ENCODE data around the gene ARHGEF37.
A peak's percentile ranks its signal among the peaks of the same experiment; 100 is the strongest.

The ARHGEF37 gene

DNA sequence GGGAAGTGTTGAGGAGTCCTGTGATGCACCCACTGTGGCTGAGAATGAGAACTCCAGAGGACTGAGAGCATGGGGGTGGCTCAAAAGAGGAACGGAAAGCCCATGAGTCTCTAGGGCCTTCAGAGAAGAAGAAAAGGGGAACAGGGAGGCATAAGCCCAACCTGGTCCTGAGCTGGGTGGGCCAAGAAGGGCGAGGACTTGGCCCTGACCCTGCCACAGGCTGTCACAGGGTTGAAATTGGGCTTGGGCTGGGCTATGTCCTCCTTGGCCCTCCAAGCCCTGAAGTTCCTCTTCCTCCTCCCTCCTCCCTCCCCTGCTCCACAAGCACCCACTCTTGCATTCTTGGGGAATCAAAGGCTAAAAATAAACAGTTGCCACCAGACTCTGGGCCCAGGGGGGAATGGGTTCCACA lies 99.5 kb downstream of the ARHGEF37 start:
- DNase-seq = peak; percentile 74

DNA sequence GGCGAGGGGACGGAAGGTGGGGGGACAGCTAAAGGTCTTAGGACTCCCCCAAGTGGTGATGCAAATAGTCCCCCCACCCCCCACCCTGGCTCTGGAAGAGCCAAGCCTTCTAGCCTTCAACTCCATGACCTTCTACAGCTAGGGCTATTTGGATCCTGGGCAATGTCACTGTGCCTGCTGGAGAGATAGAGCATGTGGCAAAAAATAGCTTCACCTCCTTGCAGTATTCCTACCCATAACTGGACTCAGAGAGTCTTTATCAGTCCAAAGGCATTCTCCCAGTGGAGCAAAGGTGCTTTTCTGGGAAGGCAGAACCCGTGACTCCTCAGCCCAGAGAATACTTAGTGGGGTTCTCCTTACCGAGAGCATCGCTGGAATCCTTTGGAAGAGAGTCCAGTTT lies 100.0 kb downstream of the ARHGEF37 start:
- no peak for DNase-seq

DNA sequence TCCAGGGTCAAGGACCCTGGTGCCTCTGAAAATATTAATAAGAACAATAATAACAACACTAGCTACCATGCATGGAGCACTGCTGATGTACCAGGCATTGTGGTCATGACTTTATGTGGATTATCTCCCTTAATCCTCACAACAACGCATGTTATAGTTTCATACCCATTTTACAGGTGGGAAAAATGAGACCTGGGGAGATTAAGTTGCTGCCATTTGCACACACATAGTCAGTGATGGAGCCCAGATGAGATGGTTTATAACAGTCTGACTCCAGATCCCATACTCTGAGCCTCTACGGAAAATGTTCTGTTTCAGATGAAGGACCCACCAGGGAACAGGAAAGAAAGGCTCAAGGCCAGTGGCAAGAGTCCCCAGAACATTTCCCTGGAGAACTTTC lies 100.6 kb downstream of the ARHGEF37 start:
- no peak for DNase-seq

GRCh38 chr5:149682532-149683075 lies 101.3 kb downstream of the ARHGEF37 start:
- no peak for DNase-seq

GRCh38 chr5:149683964-149684363 lies 102.7 kb downstream of the ARHGEF37 start:
- DNase-seq = no peak

DNA sequence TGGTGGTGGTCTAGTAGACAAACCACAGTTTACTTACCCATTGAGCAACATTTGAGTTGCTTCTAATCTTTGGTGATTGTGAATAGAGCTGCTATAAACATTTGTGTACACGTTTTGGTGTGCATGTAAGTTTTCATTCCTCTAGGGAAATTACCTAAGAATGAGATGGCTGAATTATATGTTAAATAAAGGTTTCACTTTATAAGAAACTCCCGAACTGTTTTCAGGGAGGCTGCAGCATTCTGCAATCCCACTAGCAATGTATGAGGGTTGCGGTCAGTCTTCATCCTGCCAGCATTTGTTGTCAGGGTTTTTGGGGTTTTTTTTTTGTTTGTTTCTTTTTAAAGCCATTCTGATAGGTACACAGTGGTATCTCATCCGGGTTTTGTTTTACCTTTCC lies 103.1 kb downstream of the ARHGEF37 start:
- DNase-seq = no peak
